Measurements from ENCODE around the gene SYNE1.

SYNE1 gene

GRCh38 chr6:152296648-152297376 is 340.4 kb downstream of the SYNE1 start:
- no peak overlapping the region for H3K4me3 ChIP-seq (ENCODE audit: low read length)

GRCh38 chr6:152295920-152296319 is 341.2 kb downstream of the SYNE1 start:
- TF ChIP-seq ZNF274 (IDR thresholded peaks at IDR 0.05; ENCODE audit: low read depth, low read length) = no peak
- no peak overlapping the region for H3K4me3 ChIP-seq (ENCODE audit: low read length)

More at GRCh38 chr6:152296648-152297376, 340.4 kb downstream of the SYNE1 start:
- no peak for TF ChIP-seq ZNF274 (IDR thresholded peaks at IDR 0.05; ENCODE audit: low read depth, low read length)

- no peak for TF ChIP-seq ZNF274 (IDR thresholded peaks at IDR 0.05; ENCODE audit: low read depth, low read length)
- no peak overlapping the region for H3K4me3 ChIP-seq (ENCODE audit: low read length)
Observed at GRCh38 chr6:152295346-152295745, 341.8 kb downstream of the SYNE1 start.

- no peak overlapping the region for H3K4me3 ChIP-seq (ENCODE audit: low read length)
- no peak for TF ChIP-seq ZNF274 (IDR thresholded peaks at IDR 0.05; ENCODE audit: low read depth, low read length)
Observed at GRCh38 chr6:152293404-152293803, 343.8 kb downstream of the SYNE1 start.

GRCh38 chr6:152292555-152292954 is 344.6 kb downstream of the SYNE1 start:
- no peak for TF ChIP-seq ZNF274 (IDR thresholded peaks at IDR 0.05; ENCODE audit: low read depth, low read length)
- H3K4me3 ChIP-seq (ENCODE audit: low read length) = no peak overlapping the region

GRCh38 chr6:152290693-152291092 is 346.5 kb downstream of the SYNE1 start:
- TF ChIP-seq ZNF274 (IDR thresholded peaks at IDR 0.05; ENCODE audit: low read depth, low read length) = no peak
- H3K4me3 ChIP-seq (ENCODE audit: low read length) = no peak overlapping the region

- no peak for TF ChIP-seq ZNF274 (IDR thresholded peaks at IDR 0.05; ENCODE audit: low read depth, low read length)
- H3K4me3 ChIP-seq (ENCODE audit: low read length) = no peak overlapping the region
Observed at GRCh38 chr6:152277826-152278329, 359.3 kb downstream of the SYNE1 start.

- H3K4me3 ChIP-seq (ENCODE audit: low read length) = no peak overlapping the region
- no peak for TF ChIP-seq ZNF274 (IDR thresholded peaks at IDR 0.05; ENCODE audit: low read depth, low read length)
Observed at GRCh38 chr6:152273638-152274037, 363.5 kb downstream of the SYNE1 start.

GRCh38 chr6:152273002-152273401 is 364.2 kb downstream of the SYNE1 start:
- no peak for TF ChIP-seq ZNF274 (IDR thresholded peaks at IDR 0.05; ENCODE audit: low read depth, low read length)

DNA sequence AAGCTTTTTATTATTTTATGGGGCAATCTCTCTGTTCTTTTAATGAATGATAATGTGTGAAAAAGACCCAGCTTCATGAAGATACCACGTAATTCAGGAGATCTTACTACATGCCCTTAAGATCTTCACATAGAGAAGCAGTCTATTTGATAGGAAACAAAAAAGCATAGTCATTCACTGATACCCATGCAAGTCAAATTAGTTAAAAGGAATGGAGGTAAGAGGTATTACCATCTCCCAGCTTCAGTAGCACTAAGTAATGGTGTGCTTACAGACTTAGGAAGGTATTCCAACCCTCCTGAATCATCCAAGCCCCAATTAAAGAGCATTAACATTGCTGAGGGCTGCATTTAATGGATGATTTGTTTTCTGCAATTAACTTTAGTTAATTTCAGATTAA is 364.7 kb downstream of the SYNE1 start:
- no peak for TF ChIP-seq ZNF274 (IDR thresholded peaks at IDR 0.05; ENCODE audit: low read depth, low read length)
- H3K4me3 ChIP-seq (ENCODE audit: low read length) = no peak overlapping the region

More at GRCh38 chr6:152273002-152273401, 364.2 kb downstream of the SYNE1 start:
- H3K4me3 ChIP-seq (ENCODE audit: low read length) = no peak overlapping the region

DNA sequence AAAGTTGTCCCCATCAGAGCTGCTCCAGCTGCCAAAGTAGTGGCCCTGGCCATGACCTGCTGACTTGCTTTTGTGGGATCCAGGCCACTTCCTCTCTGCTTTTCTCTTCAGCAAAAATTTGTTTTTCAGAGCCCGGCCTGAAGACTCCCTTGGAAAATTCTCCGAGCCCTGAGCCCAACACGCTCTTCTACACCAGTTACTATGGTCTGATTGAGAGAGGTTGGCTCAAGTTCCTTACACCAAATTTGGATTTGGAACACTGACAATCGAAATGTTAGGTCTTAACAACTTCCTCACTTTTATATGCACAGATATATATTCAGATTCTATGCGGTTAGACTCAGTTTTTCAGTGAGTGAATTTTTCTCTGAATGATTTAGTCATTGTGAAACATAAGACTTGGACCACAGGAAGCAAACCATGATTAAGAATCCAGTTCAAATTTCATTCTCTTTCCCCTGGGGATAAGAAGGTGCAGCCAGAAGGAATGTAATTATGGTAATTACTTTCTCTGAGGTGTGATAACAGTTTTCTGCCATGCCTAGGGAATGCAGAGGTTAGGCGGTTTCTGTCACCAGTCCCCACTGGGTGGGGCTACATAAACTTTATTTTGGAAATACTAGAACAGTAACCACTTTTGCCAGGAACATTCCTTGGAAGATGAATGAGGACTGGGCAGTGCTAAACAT is 365.2 kb downstream of the SYNE1 start:
- no peak for TF ChIP-seq ZNF274 (IDR thresholded peaks at IDR 0.05; ENCODE audit: low read depth, low read length)
- no peak overlapping the region for H3K4me3 ChIP-seq (ENCODE audit: low read length)

GRCh38 chr6:152270301-152270925 is 366.7 kb downstream of the SYNE1 start:
- no peak overlapping the region for H3K4me3 ChIP-seq (ENCODE audit: low read length)
- no peak for TF ChIP-seq ZNF274 (IDR thresholded peaks at IDR 0.05; ENCODE audit: low read depth, low read length)

- TF ChIP-seq ZNF274 (IDR thresholded peaks at IDR 0.05; ENCODE audit: low read depth, low read length) = no peak
- H3K4me3 ChIP-seq (ENCODE audit: low read length) = no peak overlapping the region
Observed at GRCh38 chr6:152268846-152269442, 368.2 kb downstream of the SYNE1 start.

Measured in GM08714 (cell line).